Gastrocnemius medialis (tissue), 4 donors: ENCODE results near the gene CFAP65.

ENCODE experiments used
- POLR2A ChIP-seq, 2 donors: fragments of 450-650 bp; IDR thresholded peaks; one replicate each; pipeline ENCODE4 v1.6.1; 2017; ENCODE audit warnings: antibody characterized with exemption in 2 of 2, mild to moderate bottlenecking in 2 of 2, moderate library complexity in 2 of 2
- TF ChIP-seq, protein P1 (sequence below), 5 experiments: fragments of 450-650 bp in 3 of 5; fragments of 200-600 bp in 2 of 5; sonication (generic) in 2 of 5; IDR thresholded peaks in 4 of 5; conservative IDR thresholded peaks in 1 of 5; 1 replicate in 4 of 5; 2 replicates in 1 of 5; pipeline ENCODE4 v1.5.1; 2016 to 2019; ENCODE audit warnings: antibody characterized with exemption in 5 of 5, mild to moderate bottlenecking in 3 of 5, moderate library complexity in 3 of 5

DNA sequence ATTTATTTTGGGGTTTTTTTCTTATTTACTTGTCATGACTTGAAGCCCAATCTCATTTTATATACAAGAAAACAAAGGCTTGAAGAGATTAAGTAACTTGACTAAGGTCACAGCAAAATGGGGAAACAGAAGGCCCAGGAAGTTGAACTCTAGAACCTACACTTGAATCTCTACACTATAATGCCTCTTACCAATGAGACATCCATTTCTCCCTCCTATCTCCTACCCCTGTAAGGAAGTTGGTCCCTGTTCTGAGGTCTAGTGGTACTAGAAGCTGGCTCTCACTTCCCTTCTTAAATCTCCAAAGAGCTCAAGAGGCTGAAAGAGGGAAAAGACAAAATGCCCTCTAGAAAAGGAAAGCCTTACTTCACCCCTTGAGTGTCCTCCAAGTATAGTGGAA is 44.9 kb upstream of the CFAP65 start:
- TF ChIP-seq, protein P1, sequence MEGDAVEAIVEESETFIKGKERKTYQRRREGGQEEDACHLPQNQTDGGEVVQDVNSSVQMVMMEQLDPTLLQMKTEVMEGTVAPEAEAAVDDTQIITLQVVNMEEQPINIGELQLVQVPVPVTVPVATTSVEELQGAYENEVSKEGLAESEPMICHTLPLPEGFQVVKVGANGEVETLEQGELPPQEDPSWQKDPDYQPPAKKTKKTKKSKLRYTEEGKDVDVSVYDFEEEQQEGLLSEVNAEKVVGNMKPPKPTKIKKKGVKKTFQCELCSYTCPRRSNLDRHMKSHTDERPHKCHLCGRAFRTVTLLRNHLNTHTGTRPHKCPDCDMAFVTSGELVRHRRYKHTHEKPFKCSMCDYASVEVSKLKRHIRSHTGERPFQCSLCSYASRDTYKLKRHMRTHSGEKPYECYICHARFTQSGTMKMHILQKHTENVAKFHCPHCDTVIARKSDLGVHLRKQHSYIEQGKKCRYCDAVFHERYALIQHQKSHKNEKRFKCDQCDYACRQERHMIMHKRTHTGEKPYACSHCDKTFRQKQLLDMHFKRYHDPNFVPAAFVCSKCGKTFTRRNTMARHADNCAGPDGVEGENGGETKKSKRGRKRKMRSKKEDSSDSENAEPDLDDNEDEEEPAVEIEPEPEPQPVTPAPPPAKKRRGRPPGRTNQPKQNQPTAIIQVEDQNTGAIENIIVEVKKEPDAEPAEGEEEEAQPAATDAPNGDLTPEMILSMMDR (IDR thresholded peaks at IDR 0.05 in 4 of 5, conservative IDR thresholded peaks at IDR 0.05 in 1 of 5): no peak
- no peak for TF ChIP-seq POLR2A (IDR thresholded peaks at IDR 0.05)
